C4-2B (cell line): Measurements from ENCODE around the gene RFX8.

ENCODE experiments used
- CTCF ChIP-seq: fragments of 450-650 bp; conservative IDR thresholded peaks from 2 replicates; pipeline ENCODE4 v1.5.1; 2017; ENCODE audit warnings: mild to moderate bottlenecking
- ZFX ChIP-seq: fragments of 450-650 bp; IDR thresholded peaks from 2 replicates; pipeline ENCODE4 v1.6.1; 2017

DNA sequence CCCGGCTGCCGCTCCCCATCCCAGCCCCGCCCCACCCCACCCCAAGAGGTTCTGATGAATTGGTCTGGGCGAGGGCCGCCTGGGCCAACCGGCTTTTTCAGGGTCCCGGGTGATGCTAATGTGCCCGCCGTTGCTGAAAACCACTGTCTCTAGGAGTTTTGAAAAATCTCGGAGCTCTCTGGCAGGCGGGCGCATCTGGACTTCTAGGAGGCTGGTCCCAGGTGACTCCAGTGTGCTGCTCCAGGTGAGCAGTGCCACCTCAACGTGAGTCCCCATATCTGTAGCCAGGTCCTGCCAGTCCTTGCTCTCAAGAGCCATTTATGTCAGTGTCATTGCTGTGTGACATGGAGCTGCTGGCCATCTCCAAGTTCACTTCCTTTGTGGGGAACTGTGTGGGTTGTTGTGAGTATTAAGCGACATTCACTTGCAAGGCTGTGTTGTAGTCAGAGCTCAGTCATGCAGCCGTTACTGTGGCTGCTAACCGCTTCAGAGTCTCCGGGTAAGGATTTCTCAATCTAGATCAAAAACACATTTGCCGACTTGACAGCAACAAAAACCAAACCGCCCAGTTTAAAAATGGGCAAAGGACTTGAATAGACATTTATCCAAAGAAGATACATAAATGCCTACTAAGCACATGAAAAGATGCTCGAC is at the start of gene RFX8:
- TF ChIP-seq CTCF (no peak), ZFX (no peak)
